HepG2 (cell line): ENCODE results near the gene EIF3B. TPM values are rescaled to one million over a fixed set of nuclear protein-coding genes. Genes with fewer than 3 reads are reported as not detected.
A peak's percentile ranks its signal among the peaks of the same experiment; 100 is the strongest.

Experiments
- ARNTL ChIP-seq: sonication (generic); formaldehyde crosslinking; IDR thresholded peaks from 2 replicates; pipeline ENCODE4 v1.4.0; 2020; ENCODE audit warnings: mild to moderate bottlenecking, missing genetic modification reagents
- ATF7-NPFF ChIP-seq: sonication (generic); formaldehyde crosslinking; IDR thresholded peaks from 2 replicates; pipeline ENCODE4 v1.8.1; 2023; ENCODE audit warnings: mild to moderate bottlenecking, low read depth, missing genetic modification reagents, moderate library complexity
- CAMTA2 ChIP-seq: sonication (generic); formaldehyde crosslinking; IDR thresholded peaks from 2 replicates; pipeline ENCODE4 v1.4.0; 2020; ENCODE audit warnings: mild to moderate bottlenecking, missing genetic modification reagents, borderline replicate concordance
- CBX5 ChIP-seq: sonication (generic); formaldehyde crosslinking; IDR thresholded peaks from 2 replicates; pipeline ENCODE4 v1.4.0; 2020; ENCODE audit warnings: missing genetic modification reagents, borderline replicate concordance
- DMAP1 ChIP-seq: IDR thresholded peaks from 2 replicates; pipeline ENCODE4 v1.6.1; 2016
- FOXJ3 ChIP-seq: sonication (generic); formaldehyde crosslinking; IDR thresholded peaks from 2 replicates; pipeline ENCODE4 v1.4.0; 2020; ENCODE audit warnings: missing genetic modification reagents, mild to moderate bottlenecking, borderline replicate concordance
- HNRNPK ChIP-seq: fragments of 200-400 bp; formaldehyde crosslinking; IDR thresholded peaks from 2 replicates; pipeline ENCODE4 v1.6.1; 2018; ENCODE audit warnings: low read length, low read depth, moderate library complexity, mild to moderate bottlenecking; ENCODE audit not compliant: poor library complexity, severe bottlenecking
- IRF2 ChIP-seq: IDR thresholded peaks from 2 replicates; pipeline ENCODE4 v1.6.1; 2018; ENCODE audit warnings: missing genetic modification reagents, missing compliant biosample characterization
- SMAD3 ChIP-seq: sonication (generic); formaldehyde crosslinking; IDR thresholded peaks from 2 replicates; pipeline ENCODE4 v1.4.0; 2020; ENCODE audit warnings: missing genetic modification reagents
- ZMYM2 ChIP-seq: sonication (generic); formaldehyde crosslinking; IDR thresholded peaks from 2 replicates; pipeline ENCODE4 v1.8.0; 2022; ENCODE audit warnings: mild to moderate bottlenecking, missing genetic modification reagents
- ZNF12 ChIP-seq: sonication (generic); formaldehyde crosslinking; IDR thresholded peaks from 2 replicates; pipeline ENCODE4 v1.5.0; 2020; ENCODE audit warnings: missing genetic modification reagents
- ZNF143 ChIP-seq: sonication (generic); formaldehyde crosslinking; IDR thresholded peaks from 2 replicates; pipeline ENCODE4 v1.4.0; 2020; ENCODE audit warnings: missing genetic modification reagents
- ZNF160 ChIP-seq: sonication (generic); formaldehyde crosslinking; IDR thresholded peaks from 2 replicates; pipeline ENCODE4 v1.8.0; 2022; ENCODE audit warnings: mild to moderate bottlenecking, inconsistent platforms, missing genetic modification reagents
- ZNF317 ChIP-seq: sonication (generic); formaldehyde crosslinking; IDR thresholded peaks from 2 replicates; pipeline ENCODE4 v1.5.0; 2020; ENCODE audit warnings: mild to moderate bottlenecking, missing genetic modification reagents
- ZSCAN20 ChIP-seq: sonication (generic); formaldehyde crosslinking; IDR thresholded peaks from 2 replicates; pipeline ENCODE4 v1.4.0; 2020; ENCODE audit warnings: missing genetic modification reagents, mild to moderate bottlenecking, borderline replicate concordance
- ZSCAN21 ChIP-seq: sonication (generic); formaldehyde crosslinking; IDR thresholded peaks from 2 replicates; pipeline ENCODE4 v1.8.0; 2022; ENCODE audit warnings: mild to moderate bottlenecking, missing genetic modification reagents, moderate library complexity, borderline replicate concordance
- ZSCAN22 ChIP-seq: sonication (generic); formaldehyde crosslinking; IDR thresholded peaks from 2 replicates; pipeline ENCODE4 v1.4.0; 2020; ENCODE audit warnings: mild to moderate bottlenecking, missing genetic modification reagents
- polyA plus RNA-seq, 8 experiments: library from polyadenylated mRNA; depleted of rRNA in 3 of 8; stranded (reverse) in 7 of 8; unstranded in 1 of 8; fragments of >200 nt; fragmentation: Illumina TruSeq in 4 of 8; extraction: Trizol in 4 of 8; gene quantifications; 2 replicates each; pipeline versions ENCODE4 v1.2.1 to v1.2.3, GENCODE V29; 2011 to 2016; ENCODE audit warnings: low read depth in 4 of 8, missing spikeins in 1 of 8, mixed read lengths in 1 of 8; ENCODE audit not compliant: insufficient read depth in 1 of 8
- total RNA-seq, 5 experiments: library from RNA; depleted of rRNA; stranded (reverse); fragments of >200 nt; fragmentation: Illumina TruSeq; extraction: Trizol; gene quantifications; 2 replicates each; pipeline ENCODE4 v1.2.3, GENCODE V29; 2016; ENCODE audit warnings: low read depth in 1 of 5
- TF ChIP-seq, protein P1 (sequence below): sonication (generic); formaldehyde crosslinking; IDR thresholded peaks from 2 replicates; pipeline ENCODE4 v1.5.0; 2020; ENCODE audit warnings: missing genetic modification reagents
- TF ChIP-seq, protein P2 (sequence below), 2 experiments: sonication (generic) in 1 of 2; formaldehyde crosslinking in 1 of 2; IDR thresholded peaks; 2 replicates each; pipeline versions ENCODE4 v1.4.0 to v1.6.1; 2018 to 2020; ENCODE audit warnings: missing genetic modification reagents in 2 of 2, borderline replicate concordance in 1 of 2, low read depth in 1 of 2, mild to moderate bottlenecking in 1 of 2, missing biosample characterization in 1 of 2
- TF ChIP-seq, protein P3 (sequence below): sonication (generic); formaldehyde crosslinking; IDR thresholded peaks from 2 replicates; pipeline ENCODE4 v1.5.0; 2020; ENCODE audit warnings: missing genetic modification reagents, mild to moderate bottlenecking, borderline replicate concordance
- TF ChIP-seq, protein P4 (sequence below): sonication (generic); formaldehyde crosslinking; IDR thresholded peaks from 2 replicates; pipeline ENCODE4 v1.4.0; 2020; ENCODE audit warnings: missing genetic modification reagents, low read depth, mild to moderate bottlenecking, borderline replicate concordance
- TF ChIP-seq, protein P5 (sequence below): IDR thresholded peaks from 2 replicates; pipeline ENCODE4 v1.6.1; 2016; ENCODE audit warnings: low read depth, borderline replicate concordance
- TF ChIP-seq, protein P6 (sequence below): IDR thresholded peaks from 2 replicates; pipeline ENCODE4 v1.6.1; 2016; ENCODE audit warnings: missing biosample characterization, missing genetic modification reagents, low read depth

Gene EIF3B
- total and polyA plus RNA-seq, 2 of the 13 experiments (the other 11 are each of a cell fraction or from before 2014, with no cell fraction given): 92.2 to 241 TPM

DNA sequence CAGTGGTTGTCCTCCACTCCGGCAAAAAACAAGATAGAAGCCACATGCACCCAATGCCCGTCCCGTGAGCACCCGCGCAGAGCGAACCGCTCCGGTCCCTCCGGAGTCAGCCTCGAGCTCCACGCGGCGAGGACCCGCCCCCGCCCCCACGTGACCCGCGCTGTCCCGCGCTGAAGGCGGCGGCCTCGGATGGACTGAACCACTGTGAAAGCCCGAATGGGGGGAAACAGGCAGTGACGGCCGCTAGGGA lies 766 bp upstream of the EIF3B start (continued):
- no peak for TF ChIP-seq FOXJ3 (CRISPR knock-in tag)
- peak; percentile 45; the same call in 1 of the 2 replicates for TF ChIP-seq IRF2 (CRISPR knock-in tag)
- TF ChIP-seq ARNTL: peak; percentile 48; the same call in 1 of the 2 replicates
- no peak for TF ChIP-seq ZMYM2 (CRISPR knock-in tag)
- TF ChIP-seq, protein P1, sequence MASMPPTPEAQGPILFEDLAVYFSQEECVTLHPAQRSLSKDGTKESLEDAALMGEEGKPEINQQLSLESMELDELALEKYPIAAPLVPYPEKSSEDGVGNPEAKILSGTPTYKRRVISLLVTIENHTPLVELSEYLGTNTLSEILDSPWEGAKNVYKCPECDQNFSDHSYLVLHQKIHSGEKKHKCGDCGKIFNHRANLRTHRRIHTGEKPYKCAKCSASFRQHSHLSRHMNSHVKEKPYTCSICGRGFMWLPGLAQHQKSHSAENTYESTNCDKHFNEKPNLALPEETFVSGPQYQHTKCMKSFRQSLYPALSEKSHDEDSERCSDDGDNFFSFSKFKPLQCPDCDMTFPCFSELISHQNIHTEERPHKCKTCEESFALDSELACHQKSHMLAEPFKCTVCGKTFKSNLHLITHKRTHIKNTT (CRISPR knock-in tag): no peak
- TF ChIP-seq HNRNPK: no peak
- TF ChIP-seq ZNF12 (CRISPR knock-in tag): no peak; the same call in 1 of the 2 replicates
- peak; percentile 85; the same call in 1 of the 2 replicates for TF ChIP-seq DMAP1 (CRISPR knock-in tag)
- no peak; the same call in 1 of the 2 replicates for TF ChIP-seq ZNF143 (CRISPR knock-in tag)
- TF ChIP-seq CBX5 (CRISPR knock-in tag): peak; percentile 81; the same call in 1 of the 2 replicates
- peak; percentile 93 for TF ChIP-seq ATF7-NPFF (CRISPR knock-in tag)
- TF ChIP-seq ZSCAN20 (CRISPR knock-in tag): peak; percentile 81; the same call in 1 of the 2 replicates
- TF ChIP-seq, protein P2, sequence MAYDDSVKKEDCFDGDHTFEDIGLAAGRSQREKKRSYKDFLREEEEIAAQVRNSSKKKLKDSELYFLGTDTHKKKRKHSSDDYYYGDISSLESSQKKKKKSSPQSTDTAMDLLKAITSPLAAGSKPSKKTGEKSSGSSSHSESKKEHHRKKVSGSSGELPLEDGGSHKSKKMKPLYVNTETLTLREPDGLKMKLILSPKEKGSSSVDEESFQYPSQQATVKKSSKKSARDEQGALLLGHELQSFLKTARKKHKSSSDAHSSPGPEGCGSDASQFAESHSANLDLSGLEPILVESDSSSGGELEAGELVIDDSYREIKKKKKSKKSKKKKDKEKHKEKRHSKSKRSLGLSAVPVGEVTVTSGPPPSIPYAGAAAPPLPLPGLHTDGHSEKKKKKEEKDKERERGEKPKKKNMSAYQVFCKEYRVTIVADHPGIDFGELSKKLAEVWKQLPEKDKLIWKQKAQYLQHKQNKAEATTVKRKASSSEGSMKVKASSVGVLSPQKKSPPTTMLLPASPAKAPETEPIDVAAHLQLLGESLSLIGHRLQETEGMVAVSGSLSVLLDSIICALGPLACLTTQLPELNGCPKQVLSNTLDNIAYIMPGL (CRISPR knock-in tag; IDR thresholded peaks at IDR 0.05; ENCODE audit: borderline replicate concordance in 1 of 2, low read depth in 1 of 2): peak in 1 of 2 experiments; percentile 90
- peak; percentile 58; the same call in 1 of the 2 replicates for TF ChIP-seq ZNF160 (CRISPR knock-in tag)
- TF ChIP-seq ZSCAN21: peak; percentile 87; the same call in 1 of the 2 replicates
- no peak for TF ChIP-seq ZSCAN22 (CRISPR knock-in tag)
- TF ChIP-seq SMAD3 (CRISPR knock-in tag): no peak; the same call in 1 of the 2 replicates
- TF ChIP-seq ZNF317 (CRISPR knock-in tag): no peak
- TF ChIP-seq, protein P3, sequence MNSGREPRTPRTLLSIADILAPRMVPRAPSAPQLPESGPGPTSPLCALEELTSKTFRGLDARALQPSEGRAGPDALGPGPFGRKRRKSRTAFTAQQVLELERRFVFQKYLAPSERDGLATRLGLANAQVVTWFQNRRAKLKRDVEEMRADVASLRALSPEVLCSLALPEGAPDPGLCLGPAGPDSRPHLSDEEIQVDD (CRISPR knock-in tag): peak; percentile 86; the same call in 1 of the 2 replicates
- TF ChIP-seq, protein P4, sequence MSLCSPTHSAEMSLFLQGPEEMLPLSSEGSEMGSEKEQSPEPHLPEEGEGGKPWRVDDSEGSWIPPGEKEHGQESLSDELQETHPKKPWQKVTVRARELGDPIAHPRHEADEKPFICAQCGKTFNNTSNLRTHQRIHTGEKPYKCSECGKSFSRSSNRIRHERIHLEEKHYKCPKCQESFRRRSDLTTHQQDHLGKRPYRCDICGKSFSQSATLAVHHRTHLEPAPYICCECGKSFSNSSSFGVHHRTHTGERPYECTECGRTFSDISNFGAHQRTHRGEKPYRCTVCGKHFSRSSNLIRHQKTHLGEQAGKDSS: peak; percentile 76
- TF ChIP-seq CAMTA2 (CRISPR knock-in tag): no peak
- TF ChIP-seq, protein P5, sequence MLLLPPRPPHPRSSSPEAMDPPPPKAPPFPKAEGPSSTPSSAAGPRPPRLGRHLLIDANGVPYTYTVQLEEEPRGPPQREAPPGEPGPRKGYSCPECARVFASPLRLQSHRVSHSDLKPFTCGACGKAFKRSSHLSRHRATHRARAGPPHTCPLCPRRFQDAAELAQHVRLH: peak; percentile 74; the same call in 1 of the 2 replicates
- TF ChIP-seq, protein P6, sequence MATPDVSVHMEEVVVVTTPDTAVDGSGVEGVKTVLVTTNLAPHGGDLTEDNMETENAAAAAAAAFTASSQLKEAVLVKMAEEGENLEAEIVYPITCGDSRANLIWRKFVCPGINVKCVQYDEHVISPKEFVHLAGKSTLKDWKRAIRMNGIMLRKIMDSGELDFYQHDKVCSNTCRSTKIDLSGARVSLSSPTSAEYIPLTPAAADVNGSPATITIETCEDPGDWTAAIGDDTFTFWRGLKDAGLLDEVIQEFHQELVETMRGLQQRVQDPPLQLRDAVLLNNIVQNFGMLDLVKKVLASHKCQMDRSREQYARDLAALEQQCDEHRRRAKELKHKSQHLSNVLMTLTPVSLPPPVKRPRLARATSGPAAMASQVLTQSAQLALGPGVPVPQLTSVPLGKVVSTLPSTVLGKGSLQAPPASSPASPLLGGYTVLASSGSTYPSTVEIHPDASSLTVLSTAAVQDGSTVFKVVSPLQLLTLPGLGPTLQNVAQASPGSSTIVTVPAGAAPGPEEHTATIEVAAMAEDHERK (CRISPR knock-in tag): no peak
